ENCODE results near the gene SUCNR1. TPM values are rescaled to one million over a fixed set of nuclear protein-coding genes. Genes with fewer than 3 reads are reported as not detected.

The SUCNR1 gene
- total RNA-seq, 1 experiment from 2014 or later, result not detected

GRCh38 chr3:151906751-151907150, 33.3 kb downstream of the SUCNR1 start:
- intact Hi-C loops (cut with micrococcal nuclease; ENCODE audit: unreplicated experiment), result no loop called here

GRCh38 chr3:151908399-151908798, 35.0 kb downstream of the SUCNR1 start:
- no peak for DNase-seq

More at GRCh38 chr3:151906751-151907150, 33.3 kb downstream of the SUCNR1 start:
- CTCF ChIA-PET, result no interaction called here
- no peaks in the 10 kb centered on the region for H3K27me3 ChIP-seq (ENCODE audit: insufficient read depth, low read depth)
- no peak for DNase-seq
- H4K20me1 ChIP-seq (ENCODE audit: insufficient read depth), result no peaks in the 10 kb centered on the region
- H3K27ac ChIP-seq, result no peak overlapping the region
- H3K4me1 ChIP-seq (replicated peaks; ENCODE audit: insufficient read depth), result no peaks in the 10 kb centered on the region
- no peaks in the 10 kb centered on the region for H3K79me2 ChIP-seq (ENCODE audit: low read depth)
- no peak overlapping the region for H3K4me2 ChIP-seq
- no peak overlapping the region for H3K4me3 ChIP-seq
- no peaks in the 10 kb centered on the region for H3K9me3 ChIP-seq (ENCODE audit: insufficient read depth, low read depth)
- TF ChIP-seq EZH2 (IDR thresholded peaks at IDR 0.05; ENCODE audit: low read depth) (no peak), CTCF (conservative IDR thresholded peaks at IDR 0.05) (no peak)
- H3K9me2 ChIP-seq (ENCODE audit: insufficient read depth), result no peaks in the 10 kb centered on the region
- no peak overlapping the region for H2AFZ ChIP-seq
- no peaks in the 10 kb centered on the region for H3F3A ChIP-seq (ENCODE audit: insufficient read depth, low read depth)
- POLR2A ChIA-PET (ENCODE audit: unreplicated experiment), result no interaction called here
- H3K36me3 ChIP-seq (ENCODE audit: low read depth), result no peaks in the 10 kb centered on the region
- no TSS peak for BruUV-seq (replicated peaks)

GRCh38 chr3:151909681-151910405, 36.4 kb downstream of the SUCNR1 start:
- H3K9me2 ChIP-seq (ENCODE audit: insufficient read depth), result no peaks in the 10 kb centered on the region; the same call in 1 of the 2 replicates
- H3K27ac ChIP-seq, result no peak overlapping the region
- no peaks in the 10 kb centered on the region for H3K36me3 ChIP-seq (ENCODE audit: low read depth)
- no peak overlapping the region for H3K4me2 ChIP-seq
- no TSS peak for BruUV-seq (replicated peaks)
- H3K4me1 ChIP-seq (replicated peaks; ENCODE audit: insufficient read depth), result no peaks in the 10 kb centered on the region
- H3K27me3 ChIP-seq (ENCODE audit: insufficient read depth, low read depth), result no peaks in the 10 kb centered on the region
- no peaks in the 10 kb centered on the region for H3K79me2 ChIP-seq (ENCODE audit: low read depth)
- no peaks in the 10 kb centered on the region for H3F3A ChIP-seq (ENCODE audit: insufficient read depth, low read depth)
- CTCF ChIA-PET, result no interaction called here
- POLR2A ChIA-PET (ENCODE audit: unreplicated experiment), result interaction anchor here (0.7 kb wide), 1 partner anchor 34 kb away, joined by 3 read pairs; no protein-coding TSS in a partner anchor
- intact Hi-C loops (cut with micrococcal nuclease; ENCODE audit: unreplicated experiment), result no loop called here
- no peak for TF ChIP-seq EZH2 (IDR thresholded peaks at IDR 0.05; ENCODE audit: low read depth)
- no peak for TF ChIP-seq CTCF (conservative IDR thresholded peaks at IDR 0.05)
- no peak overlapping the region for H3K4me3 ChIP-seq
- no peaks in the 10 kb centered on the region for H4K20me1 ChIP-seq (ENCODE audit: insufficient read depth)
- no peak overlapping the region for H2AFZ ChIP-seq
- H3K9me3 ChIP-seq (ENCODE audit: insufficient read depth, low read depth), result no peaks in the 10 kb centered on the region
- DNase-seq, result no peak

More at GRCh38 chr3:151908399-151908798, 35.0 kb downstream of the SUCNR1 start:
- Histone ChIP-seq H3K27ac (no peak overlapping the region), H3K4me2 (no peak overlapping the region), H3K79me2 (ENCODE audit: low read depth) (no peaks in the 10 kb centered on the region), H3K9me2 (ENCODE audit: insufficient read depth) (no peaks in the 10 kb centered on the region; the same call in 1 of the 2 replicates), H3K4me1 (replicated peaks; ENCODE audit: insufficient read depth) (no peaks in the 10 kb centered on the region), H3K4me3 (no peak overlapping the region), H3F3A (ENCODE audit: insufficient read depth, low read depth) (no peaks in the 10 kb centered on the region), H4K20me1 (ENCODE audit: insufficient read depth) (no peaks in the 10 kb centered on the region), H3K9me3 (ENCODE audit: insufficient read depth, low read depth) (no peaks in the 10 kb centered on the region), H2AFZ (no peak overlapping the region), H3K36me3 (ENCODE audit: low read depth) (no peaks in the 10 kb centered on the region), H3K27me3 (ENCODE audit: insufficient read depth, low read depth) (no peaks in the 10 kb centered on the region)
- POLR2A ChIA-PET (ENCODE audit: unreplicated experiment), result no interaction called here
- TF ChIP-seq CTCF (conservative IDR thresholded peaks at IDR 0.05) (no peak), EZH2 (IDR thresholded peaks at IDR 0.05; ENCODE audit: low read depth) (no peak)
- CTCF ChIA-PET, result no interaction called here
- no TSS peak for BruUV-seq (replicated peaks)
- intact Hi-C loops (cut with micrococcal nuclease; ENCODE audit: unreplicated experiment), result no loop called here
